Keratinocyte (primary cell): ENCODE measurements around the gene INIP. TPM values are rescaled to one million over a fixed set of nuclear protein-coding genes. Genes with fewer than 3 reads are reported as not detected.
A peak's percentile ranks its signal among the peaks of the same experiment; 100 is the strongest.

ENCODE experiments used
- DNase-seq: peaks from one replicate; pipeline ENCODE4 v3.0.0-alpha.2; 2011; ENCODE audit warnings: low read depth, missing footprints, low spot score
- FAIRE-seq: peaks from 2 replicates; lab custom pipeline; 2011; peaks lifted over from hg19 to GRCh38; lab: Jason Lieb, UNC
- H2AFZ ChIP-seq: 2 replicates; pipeline ENCODE4 v1.6.0; 2012; ENCODE audit warnings: low read length, control low read depth, inconsistent platforms; ENCODE audit not compliant: control insufficient read depth
- H3K27ac ChIP-seq: 2 replicates; pipeline ENCODE4 v1.5.1; 2011; ENCODE audit warnings: low read length; ENCODE audit not compliant: control insufficient read depth, insufficient read depth
- H3K27me3 ChIP-seq: 3 replicates; pipeline ENCODE4 v1.6.0; 2011; ENCODE audit warnings: low read length; ENCODE audit not compliant: control insufficient read depth, insufficient read depth; ENCODE audit errors: extremely low read depth
- H3K36me3 ChIP-seq, 2 experiments: 2 replicates in 1 of 2; 3 replicates in 1 of 2; pipeline ENCODE4 v1.5.1; 2011; ENCODE audit warnings: low read length in 2 of 2, mild to moderate bottlenecking in 1 of 2; ENCODE audit not compliant: control insufficient read depth in 2 of 2, insufficient read depth in 2 of 2; ENCODE audit errors: extremely low read depth in 1 of 2
- H3K4me1 ChIP-seq: 3 replicates; pipeline ENCODE4 v1.5.1; 2011; ENCODE audit warnings: low read length; ENCODE audit not compliant: control insufficient read depth, insufficient read depth; ENCODE audit errors: extremely low read depth
- H3K4me2 ChIP-seq: 3 replicates; pipeline ENCODE4 v1.6.0; 2011; ENCODE audit warnings: low read depth, low read length; ENCODE audit not compliant: control insufficient read depth, insufficient read depth; ENCODE audit errors: extremely low read depth
- H3K4me3 ChIP-seq, 3 experiments: fragments of 200-600 bp in 1 of 3; sonication (generic) in 1 of 3; 2 replicates in 2 of 3; 3 replicates in 1 of 3; pipeline ENCODE4 v1.5.1; 2011 to 2016; ENCODE audit warnings: low read length in 3 of 3, mild to moderate bottlenecking in 3 of 3, control low read depth in 2 of 3, inconsistent platforms in 1 of 3, low read depth in 1 of 3, mixed read lengths in 1 of 3, mixed run types in 1 of 3, moderate library complexity in 1 of 3; ENCODE audit not compliant: control insufficient read depth in 2 of 3, insufficient read depth in 2 of 3; ENCODE audit errors: extremely low read depth in 1 of 3
- H3K79me2 ChIP-seq: 2 replicates; pipeline ENCODE4 v1.6.0; 2012; ENCODE audit warnings: low read length; ENCODE audit not compliant: control insufficient read depth, insufficient read depth
- H3K9ac ChIP-seq: 3 replicates; pipeline ENCODE4 v1.6.0; 2011; ENCODE audit warnings: low read length; ENCODE audit not compliant: control insufficient read depth, insufficient read depth; ENCODE audit errors: extremely low read depth
- H3K9me1 ChIP-seq: 3 replicates; pipeline ENCODE4 v1.6.0; 2011; ENCODE audit warnings: low read length; ENCODE audit not compliant: control insufficient read depth, insufficient read depth; ENCODE audit errors: extremely low read depth
- H3K9me3 ChIP-seq: 2 replicates; pipeline ENCODE4 v1.5.1; 2012; ENCODE audit warnings: low read depth, low read length; ENCODE audit not compliant: control insufficient read depth
- H4K20me1 ChIP-seq: 3 replicates; pipeline ENCODE4 v1.6.0; 2011; ENCODE audit warnings: low read length; ENCODE audit not compliant: control insufficient read depth, insufficient read depth; ENCODE audit errors: extremely low read depth
- EZH2 ChIP-seq: IDR thresholded peaks from one replicate; pipeline ENCODE4 v1.6.1; 2012; ENCODE audit warnings: inconsistent platforms, mild to moderate bottlenecking, low read length, moderate library complexity
- dilution Hi-C: fragments of 300-500 bp; cut with MboI; formaldehyde crosslinking; loops from one replicate; pipeline ENCODE4 v1.7.0; 2020; ENCODE audit warnings: low sequenced_read_pairs; ENCODE audit not compliant: extremely low pct_ligation_motif_present
- polyA plus RNA-seq, 5 experiments: library from polyadenylated mRNA; depleted of rRNA in 3 of 5; stranded (reverse) in 3 of 5; stranded (forward) in 1 of 5; unstranded in 1 of 5; fragments of >200 nt; gene quantifications; 1 replicate in 1 of 5; 2 replicates in 3 of 5; 3 replicates in 1 of 5; pipeline versions ENCODE4 v1.2.1 to v1.2.3, GENCODE V29; 2011 to 2012; ENCODE audit warnings: missing spikeins in 2 of 5, low read depth in 1 of 5, low replicate concordance in 1 of 5
- TF ChIP-seq, protein P1 (sequence below), 3 experiments: IDR thresholded peaks in 1 of 3; conservative IDR thresholded peaks in 1 of 3; optimal IDR thresholded peaks in 1 of 3; 2 replicates in 2 of 3; 3 replicates in 1 of 3; pipeline versions ENCODE3 to v1.5.1; 2011; ENCODE audit warnings: low read length in 3 of 3, mild to moderate bottlenecking in 3 of 3, moderate library complexity in 2 of 3, control low read depth in 1 of 3, inconsistent platforms in 1 of 3; ENCODE audit not compliant: insufficient read depth in 2 of 3; ENCODE audit errors: extremely low read depth in 1 of 3

The INIP gene
- polyA plus RNA-seq, 1 donor (not counting 4 experiments of a cell fraction or from before 2014, with no cell fraction given) = 22.0 TPM

DNA sequence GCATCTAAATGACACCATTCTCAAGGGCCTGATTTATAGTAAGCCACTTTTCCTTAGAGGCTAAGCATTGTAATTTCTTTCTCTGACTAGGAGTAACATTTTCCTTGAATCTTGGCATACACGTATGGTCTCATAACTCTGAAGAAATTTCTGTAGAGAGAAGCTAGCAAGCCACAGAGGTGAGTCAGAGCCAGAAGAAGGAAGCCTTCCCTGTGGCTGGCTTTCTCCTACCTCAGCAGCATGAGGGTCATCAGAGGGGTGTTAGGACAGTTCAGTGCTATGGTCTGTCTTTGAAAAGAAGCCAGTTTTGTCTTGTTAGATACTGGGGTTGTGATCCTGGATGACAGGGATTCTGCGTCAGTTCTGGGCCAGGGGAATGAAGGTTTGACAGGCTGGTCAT, 35.8 kb upstream of the INIP start:
- Histone ChIP-seq H3K27me3 (no peaks in the 10 kb centered on the region), H3K9me3 (no peaks in the 10 kb centered on the region), H3K27ac (peak overlapping the region; percentile 78), H3K9ac (no peak overlapping the region), H3K36me3 (peaks cover 2 to 7% of the 10 kb centered on the region in 2 experiments), H3K9me1 (no peaks in the 10 kb centered on the region), H3K79me2 (peaks cover 39% of the 10 kb centered on the region), H3K4me3 (no peak overlapping the region), H2AFZ (no peak overlapping the region), H4K20me1 (no peaks in the 10 kb centered on the region), H3K4me1 (peaks cover 69% of the 10 kb centered on the region), H3K4me2 (peak overlapping the region; percentile 49)
- dilution Hi-C loops = no loop called here
- DNase-seq = no peak
- no peak for TF ChIP-seq EZH2
- TF ChIP-seq, protein P1, sequence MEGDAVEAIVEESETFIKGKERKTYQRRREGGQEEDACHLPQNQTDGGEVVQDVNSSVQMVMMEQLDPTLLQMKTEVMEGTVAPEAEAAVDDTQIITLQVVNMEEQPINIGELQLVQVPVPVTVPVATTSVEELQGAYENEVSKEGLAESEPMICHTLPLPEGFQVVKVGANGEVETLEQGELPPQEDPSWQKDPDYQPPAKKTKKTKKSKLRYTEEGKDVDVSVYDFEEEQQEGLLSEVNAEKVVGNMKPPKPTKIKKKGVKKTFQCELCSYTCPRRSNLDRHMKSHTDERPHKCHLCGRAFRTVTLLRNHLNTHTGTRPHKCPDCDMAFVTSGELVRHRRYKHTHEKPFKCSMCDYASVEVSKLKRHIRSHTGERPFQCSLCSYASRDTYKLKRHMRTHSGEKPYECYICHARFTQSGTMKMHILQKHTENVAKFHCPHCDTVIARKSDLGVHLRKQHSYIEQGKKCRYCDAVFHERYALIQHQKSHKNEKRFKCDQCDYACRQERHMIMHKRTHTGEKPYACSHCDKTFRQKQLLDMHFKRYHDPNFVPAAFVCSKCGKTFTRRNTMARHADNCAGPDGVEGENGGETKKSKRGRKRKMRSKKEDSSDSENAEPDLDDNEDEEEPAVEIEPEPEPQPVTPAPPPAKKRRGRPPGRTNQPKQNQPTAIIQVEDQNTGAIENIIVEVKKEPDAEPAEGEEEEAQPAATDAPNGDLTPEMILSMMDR (optimal IDR thresholded peaks at IDR 0.05 in 1 of 3, IDR thresholded peaks at IDR 0.05 in 1 of 3, conservative IDR thresholded peaks at IDR 0.05 in 1 of 3; ENCODE audit: extremely low read depth in 1 of 3, insufficient read depth in 2 of 3, low read length in 3 of 3) = no peak
- FAIRE-seq = peak; percentile 75

GRCh38 chr9:112752334-112753125, 34.6 kb upstream of the INIP start:
- peak; percentile 5 for FAIRE-seq

More at GRCh38 chr9:112752334-112753125, 34.6 kb upstream of the INIP start:
- DNase-seq = no peak
- Histone ChIP-seq H3K9ac (no peak overlapping the region), H2AFZ (no peak overlapping the region), H3K4me3 (no peak overlapping the region), H3K36me3 (peaks cover 0 to under 1% of the 10 kb centered on the region in 2 experiments), H3K27me3 (no peaks in the 10 kb centered on the region), H3K27ac (no peak overlapping the region), H4K20me1 (no peaks in the 10 kb centered on the region), H3K4me2 (peak overlapping the region; percentile 79), H3K4me1 (peaks cover 65% of the 10 kb centered on the region), H3K9me1 (no peaks in the 10 kb centered on the region), H3K79me2 (peaks cover 27% of the 10 kb centered on the region), H3K9me3 (no peaks in the 10 kb centered on the region)
- dilution Hi-C loops = no loop called here
- TF ChIP-seq, protein P1 (optimal IDR thresholded peaks at IDR 0.05 in 1 of 3, IDR thresholded peaks at IDR 0.05 in 1 of 3, conservative IDR thresholded peaks at IDR 0.05 in 1 of 3; ENCODE audit: extremely low read depth in 1 of 3, insufficient read depth in 2 of 3, low read length in 3 of 3) = no peak
- TF ChIP-seq EZH2 = no peak
